ENCODE data around the gene GYG2.
"Not testable (repeated sequence)": the region's sequence is repeated elsewhere in the genome, so short reads cannot be mapped to it uniquely, and the experiment has no call there.

GYG2 gene

DNA sequence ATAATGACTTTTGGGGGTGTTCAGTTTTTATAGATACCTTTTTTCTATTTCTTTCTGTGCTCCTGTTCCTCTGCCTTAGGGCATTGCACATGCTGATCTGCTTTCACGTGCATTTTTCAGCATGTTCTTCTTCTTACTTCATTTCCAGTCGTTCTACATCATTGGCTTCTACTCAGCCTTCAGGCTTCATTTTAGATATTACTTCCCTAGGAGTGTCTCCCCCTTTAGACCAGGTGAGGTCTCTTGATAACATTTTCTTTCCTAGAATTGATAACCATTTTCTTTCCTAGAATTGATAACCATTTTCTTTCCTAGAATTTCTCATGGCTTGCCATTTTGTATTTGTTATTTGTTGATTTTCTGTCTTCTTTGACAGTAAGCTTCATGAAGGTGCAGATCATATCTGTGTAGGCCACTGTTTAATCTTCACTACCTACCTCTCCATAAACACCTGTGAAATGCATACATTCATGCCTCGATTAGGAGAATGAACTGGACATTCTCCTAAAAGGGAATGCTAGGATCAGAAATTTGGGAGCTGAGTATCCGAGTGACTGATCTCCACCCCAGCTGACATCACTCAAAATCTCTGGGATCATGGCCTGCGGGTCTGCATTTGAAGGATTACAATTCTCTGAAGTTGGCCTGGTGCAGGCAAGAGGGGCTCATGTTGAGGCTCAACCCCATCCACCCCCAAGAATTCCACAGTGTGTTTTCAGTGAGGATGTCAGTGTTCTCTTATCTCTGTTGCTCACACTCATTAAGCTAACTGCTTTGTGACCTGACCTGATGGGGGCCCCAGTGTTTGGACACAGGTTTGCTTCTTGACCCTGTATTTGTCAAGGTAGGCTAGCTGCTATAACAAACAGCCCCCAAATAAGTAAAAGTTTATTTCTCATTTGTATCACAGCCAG, 45.7 kb downstream of the GYG2 start:
- DNase-seq = no peak

DNA sequence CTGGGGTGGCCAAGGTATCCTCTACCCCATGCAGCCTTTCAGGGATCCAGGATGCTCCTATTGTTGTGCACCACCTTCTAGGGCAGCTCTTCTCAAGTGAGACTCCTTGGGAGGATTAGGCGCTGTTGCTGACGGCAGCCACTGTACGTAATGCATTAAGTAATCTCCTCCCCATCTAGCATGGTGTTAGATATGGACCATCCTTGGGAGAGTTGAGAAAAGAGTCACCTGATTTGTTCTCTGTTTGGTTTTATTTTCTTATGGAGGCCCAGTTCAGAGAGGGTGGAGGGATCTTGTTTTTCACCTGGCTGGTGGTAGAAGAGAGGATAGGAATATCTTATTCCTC, 46.4 kb downstream of the GYG2 start:
- DNase-seq = no peak

- DNase-seq = no peak
Observed at GRCh38 chrX:2875798-2876399, 47.2 kb downstream of the GYG2 start.

GRCh38 chrX:2878563-2878962, 49.8 kb downstream of the GYG2 start:
- no peak for DNase-seq

DNA sequence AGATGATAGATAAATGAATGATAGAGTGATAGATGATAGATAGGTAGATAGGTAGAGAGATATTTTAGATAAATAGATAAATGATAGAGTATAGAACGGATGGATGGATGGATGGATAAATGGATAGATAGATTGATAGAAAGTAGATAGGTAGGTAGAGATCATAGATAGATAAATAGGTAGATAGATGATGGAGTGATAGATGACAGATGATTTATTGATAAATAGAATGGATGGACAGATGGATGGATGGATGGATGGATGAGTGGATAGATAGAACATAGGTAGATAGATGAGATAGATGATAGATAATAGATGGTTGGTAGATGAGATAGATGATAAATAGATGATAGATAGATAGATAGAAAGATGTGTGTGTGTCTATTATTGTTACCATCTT, 50.9 kb downstream of the GYG2 start:
- DNase-seq = no peak

GRCh38 chrX:2883770-2884169, 55.0 kb downstream of the GYG2 start:
- no peak for DNase-seq

DNA sequence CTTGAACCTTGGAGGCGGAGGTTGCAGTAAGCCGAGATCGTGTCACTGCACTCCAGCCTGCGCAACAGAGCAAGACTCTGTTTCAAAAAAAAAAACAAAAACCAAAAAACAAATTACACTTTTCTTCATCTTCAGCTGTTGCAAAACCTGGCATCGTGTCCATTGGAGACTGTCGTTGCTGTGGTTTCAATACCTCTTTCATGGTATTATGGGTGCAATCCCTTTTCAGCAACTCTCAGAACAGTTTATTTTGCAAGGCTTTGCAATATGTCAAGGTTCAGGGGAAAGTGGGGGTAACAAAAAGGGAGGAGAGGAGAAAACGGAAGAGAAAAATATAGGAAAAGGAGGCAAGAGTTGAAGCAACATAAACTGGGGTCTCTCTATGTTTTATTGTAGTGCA, 59.6 kb downstream of the GYG2 start:
- no peak for DNase-seq

DNA sequence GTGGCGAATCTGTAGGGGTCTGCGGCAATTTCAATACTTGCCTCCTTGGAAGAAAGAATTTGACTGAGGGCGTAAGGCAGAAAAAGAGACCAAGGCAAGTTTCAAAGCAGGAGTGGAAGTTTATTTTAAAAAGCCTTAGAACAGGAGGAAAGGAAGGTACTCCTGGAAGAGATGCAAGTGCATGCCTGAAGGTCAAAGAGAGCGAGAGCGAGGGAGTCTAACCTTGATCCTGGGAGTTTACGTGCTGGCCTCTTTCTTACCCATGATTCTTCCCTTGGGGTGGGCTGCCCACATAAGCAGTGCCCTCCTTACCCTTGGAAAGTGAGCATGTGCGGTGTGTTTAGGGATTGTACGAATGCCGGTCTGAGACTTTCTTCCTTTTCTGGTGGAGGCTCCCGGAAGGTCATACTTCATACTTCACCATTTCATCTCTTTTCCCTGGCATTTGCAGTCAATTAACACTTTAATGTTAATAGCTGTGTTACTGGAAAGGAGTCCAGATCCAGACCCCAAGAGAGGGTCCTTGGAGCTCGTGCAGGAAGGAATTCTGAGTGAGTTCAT, 60.4 kb downstream of the GYG2 start:
- DNase-seq = no peak

GRCh38 chrX:2889706-2890490, 61.2 kb downstream of the GYG2 start:
- not testable (repeated sequence) for DNase-seq

- DNase-seq = not testable (repeated sequence)
Observed at GRCh38 chrX:2890536-2891460, 62.1 kb downstream of the GYG2 start.

DNA sequence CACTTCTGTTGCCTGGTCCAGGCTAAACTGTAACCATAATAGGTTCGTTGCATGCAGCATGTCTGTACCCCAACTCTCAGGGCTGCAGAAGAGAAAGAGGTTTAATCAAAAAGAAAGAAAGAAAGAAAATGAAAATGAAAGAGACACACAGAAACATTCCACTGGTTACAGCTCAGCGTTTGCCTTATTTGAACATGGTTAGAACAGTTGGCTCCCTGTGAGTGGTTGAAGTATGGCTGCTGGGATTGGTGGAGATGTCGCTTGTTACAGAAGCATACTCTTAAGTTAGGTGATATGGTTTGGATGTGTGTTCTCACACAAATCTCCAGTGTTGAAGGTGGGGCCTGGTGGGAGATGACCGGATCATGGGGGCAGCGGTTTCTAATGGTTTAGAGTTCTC, 64.1 kb downstream of the GYG2 start:
- DNase-seq = no peak

DNA sequence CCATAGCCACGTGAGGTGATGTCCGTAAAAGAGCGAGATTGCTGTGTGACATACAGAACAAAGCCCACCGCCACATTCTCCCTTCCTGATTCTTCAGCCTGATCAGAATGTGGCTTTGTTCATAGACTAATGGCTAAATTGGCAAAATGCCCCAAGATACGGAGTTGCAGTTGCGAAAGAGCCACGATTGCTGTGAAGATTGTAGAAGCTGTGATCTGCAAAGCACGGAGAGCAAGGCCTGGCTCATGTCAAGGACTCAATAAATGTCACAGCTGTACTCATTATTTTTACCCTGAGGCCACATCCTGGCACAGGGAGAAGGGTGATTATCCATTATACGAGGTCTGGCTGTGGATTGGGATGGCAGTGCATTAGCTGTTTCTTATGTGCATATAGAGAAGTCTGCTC, 66.2 kb downstream of the GYG2 start:
- DNase-seq = no peak

GRCh38 chrX:2897311-2897689, 68.6 kb downstream of the GYG2 start:
- DNase-seq = no peak

GRCh38 chrX:2897690-2898623, 69.2 kb downstream of the GYG2 start:
- not testable (repeated sequence) for DNase-seq

GRCh38 chrX:2898846-2899512, 70.2 kb downstream of the GYG2 start:
- DNase-seq = no peak

- no peak for DNase-seq
Observed at GRCh38 chrX:2901367-2902036, 72.8 kb downstream of the GYG2 start.

GRCh38 chrX:2902841-2903240, 74.1 kb downstream of the GYG2 start:
- DNase-seq = no peak

GRCh38 chrX:2903366-2903765, 74.6 kb downstream of the GYG2 start:
- DNase-seq = no peak

DNA sequence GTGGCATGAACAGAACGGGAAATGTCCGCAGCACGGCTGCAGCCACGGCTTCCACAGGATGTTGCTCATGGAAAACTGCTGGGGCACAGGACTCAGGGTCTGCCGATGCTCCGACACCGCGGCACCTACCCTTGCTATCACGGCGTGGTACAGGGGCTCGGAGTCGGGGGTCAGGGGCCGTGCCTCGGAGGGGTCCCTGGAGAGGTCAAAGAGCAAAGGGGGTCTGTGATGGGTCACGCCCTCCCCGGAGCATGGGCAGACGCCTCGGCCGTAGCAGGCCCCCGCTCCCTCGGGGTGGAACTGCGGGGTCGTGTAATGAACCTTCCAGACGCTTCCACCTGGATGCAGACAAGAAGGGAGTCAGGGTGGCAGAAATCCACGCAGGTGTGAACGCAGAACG, 78.6 kb downstream of the GYG2 start:
- no peak for DNase-seq

GRCh38 chrX:2908125-2908685, 79.5 kb downstream of the GYG2 start:
- DNase-seq = no peak
